HG02623 (cell line): ENCODE results near the gene FBRS.

Experiments
- ATAC-seq: cut with Tn5 transposase; IDR thresholded peaks from one replicate; pipeline ENCODE4 v1.9.1; 2021; ENCODE audit warnings: moderate library complexity; ENCODE audit not compliant: unreplicated experiment

FBRS gene

DNA sequence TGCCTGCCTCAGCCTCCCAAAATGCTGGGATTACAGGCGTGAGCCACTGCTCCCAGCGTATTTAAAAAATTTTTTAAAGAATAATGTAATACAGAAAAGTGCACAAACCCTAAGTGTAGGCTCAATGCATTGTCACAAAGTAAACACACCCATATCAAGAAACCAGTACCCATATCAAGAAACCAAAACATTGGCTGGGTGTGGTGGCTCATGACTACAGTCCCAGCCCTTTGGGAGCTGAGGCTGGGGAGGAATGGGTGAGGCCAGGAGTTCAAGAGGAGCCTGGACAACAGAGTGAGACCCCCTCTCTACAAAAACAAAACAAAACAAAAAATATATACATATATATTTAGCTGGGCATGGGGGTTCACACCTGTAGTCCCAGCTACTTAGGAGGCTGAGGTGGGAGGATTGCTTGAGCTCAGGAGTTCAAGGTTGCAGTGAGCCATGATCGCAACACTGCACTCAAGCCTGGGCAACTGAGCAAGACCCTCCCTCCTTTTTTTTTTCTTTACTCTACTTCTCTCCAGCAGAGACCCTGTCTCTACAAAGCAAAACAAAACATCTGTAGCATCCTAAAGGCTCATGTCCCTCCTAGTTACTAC, 16.8 kb upstream of the FBRS start:
- ATAC-seq: no peak

DNA sequence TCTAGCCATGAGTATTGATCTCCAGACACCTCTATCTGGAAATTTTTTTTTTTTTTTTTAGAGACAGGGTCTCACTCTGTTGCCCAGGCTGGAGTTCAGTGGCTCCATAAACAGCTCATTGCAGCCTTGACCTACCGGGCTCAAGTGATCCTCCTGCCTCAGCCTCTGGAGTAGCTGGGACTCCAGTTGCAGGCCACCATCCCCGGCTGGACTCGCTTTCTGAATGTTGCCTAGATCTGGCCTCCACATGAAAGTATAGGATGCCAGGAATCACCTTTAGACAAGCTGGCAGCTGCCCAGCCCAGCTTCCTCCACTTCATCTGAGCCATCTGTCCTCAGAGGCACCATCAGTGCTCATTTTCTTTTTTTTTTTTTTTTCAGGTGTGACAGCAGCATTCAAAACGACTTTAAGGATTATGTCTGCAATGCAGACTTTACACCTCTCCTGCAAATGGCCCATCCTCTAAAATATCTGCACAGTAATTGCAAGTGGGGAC, 13.8 kb upstream of the FBRS start:
- ATAC-seq: no peak

DNA sequence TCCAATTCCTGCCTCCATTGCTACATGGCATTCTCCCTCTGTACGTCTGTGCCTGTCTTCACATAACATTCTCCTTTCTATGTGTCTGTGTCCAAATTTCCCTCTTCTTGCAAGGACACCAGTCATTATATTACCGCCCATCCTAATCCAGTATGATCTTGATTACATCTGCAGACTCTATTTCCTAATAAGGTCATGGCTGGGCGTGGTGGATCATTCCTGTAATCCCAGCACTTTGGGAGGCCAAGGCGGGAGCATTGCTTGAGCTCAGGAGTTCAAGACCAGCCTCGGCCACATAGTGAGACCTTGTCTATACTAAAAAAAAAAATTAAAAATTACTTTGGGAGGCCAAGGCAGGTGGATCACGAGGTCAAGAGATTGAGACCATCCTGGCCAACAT, 12.5 kb upstream of the FBRS start:
- ATAC-seq: no peak

DNA sequence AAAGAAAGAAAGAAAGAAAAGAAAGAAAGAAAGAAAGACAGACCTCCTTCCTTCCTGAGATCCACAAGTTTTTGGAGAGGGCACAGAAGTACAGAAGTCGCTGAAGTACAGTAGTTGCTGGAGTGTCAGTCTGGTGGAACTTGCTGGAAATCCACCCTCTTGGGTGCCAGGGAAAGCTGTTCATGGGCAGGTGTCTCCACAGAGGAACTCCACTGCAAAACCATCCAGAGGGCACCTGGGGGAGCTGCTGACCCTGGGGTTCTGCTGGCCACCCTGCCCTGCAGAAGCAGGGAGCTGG, 11.0 kb upstream of the FBRS start:
- ATAC-seq: no peak

DNA sequence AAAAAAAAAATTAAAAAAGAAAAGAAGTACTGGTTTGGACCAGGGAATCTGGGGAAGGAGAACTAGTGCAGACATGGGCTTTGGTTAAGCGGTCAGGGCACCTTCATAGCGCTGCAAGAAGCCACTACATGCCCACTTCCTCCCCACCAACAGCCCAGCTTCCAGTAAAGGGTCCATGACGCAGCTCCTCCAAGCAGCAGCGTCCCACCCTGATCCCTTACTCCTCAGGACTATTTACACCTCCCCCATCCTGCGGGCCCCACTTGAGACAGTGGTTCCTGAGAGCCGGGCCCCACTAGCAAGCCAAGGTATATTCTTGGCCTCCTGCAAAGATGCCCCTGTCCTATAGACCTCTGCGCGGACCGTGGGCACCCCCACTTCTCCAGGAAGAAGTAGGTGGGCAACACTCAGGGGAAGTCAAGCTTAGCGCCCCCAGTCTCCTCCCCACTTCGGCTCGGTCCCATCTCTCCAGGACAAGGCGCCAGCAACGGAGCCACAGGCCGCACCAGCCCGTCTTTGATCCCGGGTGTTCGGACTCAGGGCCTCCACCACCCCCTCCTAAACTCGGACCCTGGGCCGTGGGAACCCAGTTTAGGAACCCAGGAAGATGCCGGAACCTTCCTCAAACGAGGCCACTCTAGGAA, 8.4 kb upstream of the FBRS start:
- ATAC-seq: no peak

DNA sequence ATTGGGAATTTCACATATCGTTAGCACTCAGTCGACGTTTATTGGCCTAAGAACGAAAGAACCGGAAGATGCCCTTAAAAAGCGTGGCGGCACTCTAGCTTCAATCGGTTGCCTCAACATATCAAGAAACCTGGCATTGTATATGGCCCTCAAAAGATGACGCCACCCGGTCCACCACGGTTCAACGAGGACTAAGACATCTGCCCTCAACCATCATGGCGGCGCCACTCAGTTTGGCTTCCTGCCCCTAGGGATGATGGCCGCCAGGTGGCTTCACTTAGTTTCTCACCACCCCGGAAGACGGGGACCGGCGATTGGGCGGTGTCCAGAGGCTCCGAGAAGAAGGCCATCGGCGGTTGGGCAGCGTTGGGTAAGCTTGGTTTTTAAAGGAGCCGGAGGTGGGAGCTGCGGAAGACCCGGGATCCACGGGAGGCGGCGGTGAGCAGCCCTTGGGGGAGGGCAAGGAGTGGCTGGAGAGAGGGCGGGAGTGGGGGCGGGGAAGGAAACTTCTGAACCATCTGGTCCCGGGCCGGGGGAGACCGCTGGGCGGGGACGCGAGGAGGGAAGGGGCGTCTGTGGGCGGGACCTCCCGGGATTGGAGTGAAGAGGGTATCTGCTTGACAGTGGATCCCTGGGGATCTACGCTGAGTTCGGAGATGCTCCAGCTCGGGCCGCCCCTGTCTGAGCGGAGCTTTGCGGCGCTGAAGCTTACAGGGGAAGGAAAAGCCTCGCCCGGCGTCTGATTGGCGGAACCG, 7.7 kb upstream of the FBRS start, which contains the start of gene PRR14:
PRR14 (plus strand) TSS at position 592 of the 755 bp plus-strand sequence. CDS start 686 bp downstream, outside the sequence.
- ATAC-seq: peak; percentile 68

DNA sequence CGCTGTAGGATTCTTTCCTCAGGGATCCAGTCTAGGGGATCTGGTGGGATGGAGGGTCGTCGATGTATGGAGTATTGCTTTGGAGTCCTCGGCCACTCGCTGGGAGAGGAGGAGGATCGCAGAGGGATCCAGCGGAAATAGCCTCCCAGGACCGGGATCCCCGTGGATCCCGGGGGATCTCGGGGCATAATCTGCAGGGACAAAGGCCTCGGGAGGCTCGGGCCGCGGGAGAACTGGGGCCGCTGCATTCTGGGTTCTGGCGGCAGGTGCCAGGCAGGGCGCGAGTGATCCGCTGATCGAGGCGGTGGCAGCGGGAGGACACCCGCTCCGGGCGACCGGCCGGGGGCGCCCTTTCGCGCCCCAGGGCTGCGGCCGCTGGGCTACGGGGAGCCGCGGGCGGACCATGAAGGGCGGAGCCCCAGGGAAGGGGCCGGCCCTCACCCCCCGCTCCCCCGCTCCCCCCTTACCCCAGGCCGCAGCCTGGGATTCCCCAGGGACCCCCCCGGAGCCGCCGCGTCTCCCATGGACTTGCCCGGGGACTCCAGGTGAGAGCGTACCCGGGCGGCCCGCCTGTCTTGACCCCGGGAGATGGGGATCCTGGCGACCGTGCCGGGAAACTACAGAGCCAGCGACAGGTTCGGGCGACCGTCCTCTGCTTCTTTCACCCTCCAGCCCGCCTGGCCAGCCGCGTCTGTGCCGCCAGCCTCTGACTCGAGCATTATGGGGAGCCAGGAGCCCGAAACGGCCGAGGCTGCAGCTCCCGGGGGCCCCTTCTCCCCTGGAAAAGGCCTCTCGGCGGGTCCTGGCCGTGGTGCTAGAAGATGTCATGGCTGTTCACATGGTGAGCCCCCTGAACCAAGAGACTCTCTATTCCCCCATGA, 6.9 kb upstream of the FBRS start:
- peak; percentile 38 for ATAC-seq

DNA sequence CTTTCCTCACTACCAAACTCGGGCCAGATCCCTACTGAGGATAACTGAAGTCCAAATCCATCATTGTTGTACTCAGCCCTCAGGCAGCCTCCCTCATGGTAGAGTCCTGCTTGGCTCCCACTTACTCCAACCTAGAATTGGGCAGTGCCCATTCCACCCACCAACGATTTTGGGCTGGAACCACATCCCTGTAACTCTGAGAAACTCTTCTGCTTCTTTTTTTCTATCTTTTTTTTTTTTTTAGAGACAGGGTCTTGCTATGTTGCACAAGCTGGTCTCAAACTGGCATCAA, 6.3 kb upstream of the FBRS start:
- ATAC-seq: no peak

DNA sequence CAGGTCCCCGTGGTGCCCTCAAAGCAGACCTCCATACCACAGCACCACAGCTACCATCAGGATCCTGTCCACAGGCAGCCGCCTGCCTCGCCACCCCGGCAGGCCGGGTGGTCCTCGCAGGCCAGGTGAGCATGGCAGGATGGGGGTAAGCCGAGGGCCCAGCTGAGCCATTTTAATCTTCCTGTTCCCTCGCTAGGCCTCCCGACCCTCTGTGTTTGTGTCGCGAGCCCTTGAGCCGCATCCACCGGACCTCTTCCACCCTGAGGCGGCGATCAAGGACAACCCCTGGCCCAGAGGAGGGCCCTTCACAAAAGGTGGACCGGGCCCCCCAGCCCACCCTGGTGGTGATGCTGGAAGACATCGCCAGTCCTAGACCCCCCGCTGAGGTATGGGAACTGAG, 5.5 kb upstream of the FBRS start:
- ATAC-seq: no peak

DNA sequence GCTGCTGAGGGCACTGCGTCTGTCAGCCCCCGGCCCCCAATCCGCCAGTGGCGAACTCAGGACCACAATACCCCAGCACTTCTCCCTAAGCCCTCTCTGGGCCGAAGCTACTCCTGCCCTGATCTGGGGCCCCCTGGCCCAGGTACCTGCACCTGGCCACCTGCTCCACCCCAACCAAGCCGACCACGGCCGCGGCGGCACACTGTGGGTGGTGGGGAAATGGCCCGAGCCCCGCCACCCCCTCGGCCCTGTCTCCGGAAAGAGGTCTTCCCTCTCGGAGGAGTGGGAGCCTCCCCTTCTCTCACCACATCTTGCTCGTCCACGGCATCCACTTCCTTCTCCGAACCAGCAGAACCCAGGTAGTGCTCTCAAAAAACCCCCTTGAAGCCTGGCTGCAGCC, 3.4 kb upstream of the FBRS start:
- ATAC-seq: no peak

DNA sequence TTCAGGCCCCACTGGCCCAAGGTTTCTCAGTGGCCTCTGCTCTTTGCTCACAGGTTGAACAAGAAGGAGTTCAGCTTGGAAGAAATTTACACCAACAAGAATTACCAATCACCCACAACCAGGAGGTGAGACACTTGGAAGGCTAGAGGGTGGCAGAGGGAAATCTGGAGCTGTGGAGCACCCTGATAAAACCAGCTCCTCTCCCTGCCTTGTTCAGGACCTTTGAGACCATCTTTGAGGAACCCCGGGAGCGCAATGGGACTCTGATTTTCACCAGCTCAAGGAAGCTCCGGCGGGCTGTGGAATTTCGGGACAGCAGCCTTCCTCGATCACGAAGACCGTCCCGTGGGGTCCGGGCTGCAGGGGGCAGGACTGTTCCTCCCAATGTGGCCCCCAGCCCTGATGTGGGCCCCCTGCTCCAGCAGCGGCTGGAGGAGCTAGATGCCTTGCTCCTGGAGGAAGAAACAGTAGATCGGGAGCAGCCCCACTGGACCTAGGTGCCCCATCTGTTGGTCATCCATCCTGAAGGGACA, 2.4 kb upstream of the FBRS start:
- no peak for ATAC-seq

DNA sequence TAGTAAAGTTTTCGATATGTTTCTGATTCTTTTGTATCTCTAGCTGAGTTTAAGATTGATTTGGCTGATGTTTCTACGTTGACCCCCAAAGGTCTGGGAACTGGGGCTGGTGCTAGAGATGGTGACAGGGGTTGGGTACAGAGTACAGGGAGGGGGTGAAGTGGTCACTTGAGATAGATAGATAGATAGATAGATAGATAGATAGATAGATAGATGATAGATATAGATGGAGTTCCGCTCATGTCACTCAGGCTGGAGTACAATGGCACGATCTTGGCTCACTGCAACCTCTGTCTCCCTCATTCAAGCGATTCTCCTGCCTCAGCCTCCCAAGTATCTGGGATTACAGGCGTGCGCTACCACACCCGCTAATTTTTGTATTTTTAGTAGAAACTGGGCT, 1.8 kb upstream of the FBRS start:
- ATAC-seq: no peak

DNA sequence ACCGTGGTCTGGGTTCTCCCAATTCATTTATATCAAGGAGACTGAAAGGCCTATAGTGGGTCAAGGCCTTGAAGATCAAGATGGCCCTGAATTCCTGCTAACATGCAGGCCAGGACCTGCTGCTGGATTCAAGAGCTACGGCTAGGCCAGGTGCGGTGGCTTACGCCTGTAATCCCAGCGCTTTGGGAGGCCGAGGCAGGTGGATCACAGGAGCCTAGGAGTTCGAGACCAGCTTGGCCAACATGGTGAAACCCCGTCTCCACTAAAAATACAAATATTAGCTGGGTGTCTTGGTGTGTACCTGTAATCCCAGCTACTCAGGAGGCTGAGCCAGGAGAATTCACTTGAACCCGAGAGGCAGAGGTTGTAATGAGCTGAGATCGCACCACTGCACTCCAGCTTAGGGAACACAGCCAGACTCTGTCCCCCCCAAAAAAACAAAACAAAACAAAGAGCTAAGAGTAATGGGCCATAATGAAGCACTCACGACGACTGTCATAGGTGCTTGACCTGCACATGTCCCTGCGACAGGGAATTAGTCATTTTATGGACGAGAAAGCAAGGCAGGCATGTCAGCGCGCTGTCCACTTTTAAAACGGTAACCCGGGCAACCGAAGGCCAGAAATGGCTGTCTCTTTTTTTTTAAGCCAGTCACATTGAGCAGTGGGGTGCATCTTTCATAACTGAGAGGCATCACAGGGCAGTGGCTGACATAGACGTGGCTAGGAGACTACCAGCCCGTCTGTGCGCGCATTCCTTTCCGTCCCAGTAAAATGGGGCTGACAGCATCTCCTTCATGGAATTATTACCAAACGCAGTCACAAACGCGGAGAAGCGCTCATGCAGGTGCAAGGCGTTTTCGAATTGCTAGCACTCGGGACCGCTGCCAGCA, 1.0 kb upstream of the FBRS start:
- ATAC-seq: no peak

DNA sequence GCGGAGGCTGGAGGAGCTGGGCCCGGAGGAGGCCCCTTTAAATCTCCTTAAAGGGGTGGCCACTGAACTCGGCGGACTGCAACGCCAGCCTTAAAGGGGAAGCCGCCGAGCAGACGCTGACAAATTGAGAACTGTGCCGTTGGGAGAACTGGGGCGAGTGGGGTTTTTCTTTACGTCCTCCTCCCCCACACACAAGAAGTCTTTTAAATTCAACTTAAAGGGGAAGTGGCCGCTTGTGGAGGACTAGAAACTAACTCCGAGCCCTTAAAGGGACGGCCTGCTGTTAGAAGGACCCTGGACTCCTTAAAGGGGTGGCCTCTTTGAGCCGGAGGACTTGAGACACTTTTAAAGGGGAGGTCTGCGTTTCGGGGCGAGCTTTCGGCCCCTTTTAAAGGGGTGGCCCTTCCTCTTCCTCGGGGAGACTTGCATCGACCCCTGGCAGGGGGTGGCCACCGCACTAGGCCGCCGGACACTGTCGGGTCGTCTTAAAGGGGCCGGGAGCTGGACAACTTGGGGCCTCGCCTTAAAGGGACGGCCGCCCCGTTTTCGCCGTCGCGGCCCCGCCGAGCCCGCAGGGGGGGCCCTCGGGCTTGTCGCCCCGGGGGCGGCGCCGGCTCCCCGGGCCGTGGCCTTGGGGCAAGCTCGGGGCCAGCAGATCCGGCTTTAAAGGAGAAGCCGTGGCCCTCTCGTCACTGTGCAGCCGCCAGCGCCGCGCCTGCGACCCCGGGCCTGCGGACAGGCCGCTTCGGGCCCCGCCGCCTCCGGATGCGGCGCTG, 688 bp downstream of the FBRS start:
- ATAC-seq: peak; percentile 20

DNA sequence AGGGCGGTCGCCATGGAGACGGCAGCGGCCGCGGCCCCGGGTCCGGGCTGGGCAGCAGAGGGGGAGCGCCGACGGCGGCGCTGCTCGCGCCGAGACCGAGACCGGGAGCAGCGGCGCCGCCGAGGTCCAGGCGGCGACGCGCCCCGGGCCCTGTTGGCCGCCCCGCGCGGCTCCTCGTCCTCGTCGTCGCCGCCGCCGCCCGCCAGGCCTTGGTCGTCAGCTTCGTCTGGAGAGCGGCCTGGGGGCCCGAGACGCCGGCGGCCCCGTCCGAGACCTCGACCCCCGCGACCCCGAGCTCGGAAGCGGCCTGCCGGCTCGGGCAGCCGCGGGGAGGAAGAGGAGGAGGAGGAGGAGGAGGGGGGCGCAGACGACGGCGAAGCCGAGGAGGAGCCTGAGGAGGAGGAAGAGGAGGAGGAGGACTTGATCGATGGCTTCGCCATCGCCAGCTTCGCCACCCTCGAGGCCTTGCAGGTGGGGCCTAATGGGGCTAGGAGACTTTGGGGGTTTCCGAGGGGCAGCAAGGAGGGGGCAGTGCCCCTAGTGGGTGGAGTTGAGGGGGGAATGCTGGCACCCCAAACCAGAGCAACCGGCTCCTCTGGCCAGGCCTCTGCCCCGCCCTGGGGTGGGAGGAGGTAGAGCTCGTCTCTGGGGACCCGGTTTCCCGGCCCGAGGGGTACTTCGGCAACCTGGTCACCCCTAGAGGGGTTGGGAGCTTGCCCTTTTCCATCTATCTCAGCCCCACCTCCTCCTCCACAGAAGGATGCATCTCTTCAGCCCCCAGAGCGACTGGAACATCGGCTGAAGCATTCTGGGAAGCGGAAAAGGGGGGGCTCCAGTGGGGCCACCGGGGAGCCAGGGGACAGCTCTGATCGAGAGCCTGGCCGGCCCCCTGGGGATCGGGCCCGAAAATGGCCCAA, 1.5 kb downstream of the FBRS start:
- ATAC-seq: no peak

DNA sequence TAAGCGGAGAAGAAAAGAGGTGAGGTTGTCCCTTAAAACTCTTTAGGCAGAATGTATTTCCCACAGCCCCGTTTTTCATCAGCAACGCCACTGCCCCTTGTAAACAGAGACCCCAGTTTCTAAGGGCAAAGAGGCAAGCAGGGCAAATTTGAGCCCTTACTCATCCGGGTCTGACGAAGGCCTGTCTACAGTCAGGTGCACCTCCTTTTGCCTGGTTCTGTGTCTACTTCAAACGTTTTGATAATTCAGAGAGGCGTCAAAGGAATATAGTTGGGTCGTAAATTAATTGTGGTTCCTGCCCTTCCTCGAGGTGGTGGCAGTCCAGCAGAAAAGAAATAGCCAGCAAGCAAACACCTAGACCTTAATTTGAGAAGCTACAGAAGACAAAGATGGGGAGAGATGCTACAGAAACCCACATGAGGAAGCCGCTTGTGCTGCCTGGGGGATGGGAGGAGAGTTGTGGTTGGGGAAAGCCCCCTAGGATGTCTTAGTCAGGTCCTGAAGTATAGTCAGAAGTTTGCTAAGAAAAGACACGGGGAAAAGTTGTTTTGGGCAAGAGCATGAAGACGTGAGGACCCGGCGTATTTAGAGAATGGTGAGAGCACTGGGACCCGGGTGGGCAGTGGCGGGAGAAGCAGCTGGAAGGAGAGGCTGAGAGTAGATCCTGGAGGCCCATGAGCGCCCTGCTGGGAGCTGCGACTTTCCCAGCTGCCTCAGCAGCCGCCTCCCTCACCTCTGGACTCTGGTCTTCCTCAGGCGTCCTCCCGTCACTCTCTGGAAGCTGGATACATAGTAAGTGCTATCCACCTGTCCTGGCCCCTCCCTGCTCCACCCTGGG, 2.4 kb downstream of the FBRS start:
- no peak for ATAC-seq

DNA sequence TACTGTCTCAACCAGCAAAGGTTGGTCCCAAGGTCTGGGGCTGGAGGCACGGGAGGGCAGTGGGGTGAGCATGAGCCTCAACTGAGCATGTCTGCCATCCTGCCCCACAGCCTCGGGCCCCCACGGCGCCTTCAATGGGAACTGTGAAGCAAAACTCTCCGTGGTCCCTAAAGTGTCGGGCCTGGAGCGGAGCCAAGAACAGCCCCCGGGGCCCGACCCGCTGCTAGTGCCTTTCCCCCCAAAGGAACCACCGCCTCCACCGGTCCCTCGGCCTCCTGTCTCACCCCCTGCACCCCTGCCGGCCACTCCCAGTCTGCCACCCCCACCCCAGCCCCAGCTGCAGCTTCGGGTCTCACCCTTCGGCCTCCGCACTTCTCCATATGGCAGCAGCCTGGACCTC, 4.2 kb downstream of the FBRS start:
- ATAC-seq: no peak

DNA sequence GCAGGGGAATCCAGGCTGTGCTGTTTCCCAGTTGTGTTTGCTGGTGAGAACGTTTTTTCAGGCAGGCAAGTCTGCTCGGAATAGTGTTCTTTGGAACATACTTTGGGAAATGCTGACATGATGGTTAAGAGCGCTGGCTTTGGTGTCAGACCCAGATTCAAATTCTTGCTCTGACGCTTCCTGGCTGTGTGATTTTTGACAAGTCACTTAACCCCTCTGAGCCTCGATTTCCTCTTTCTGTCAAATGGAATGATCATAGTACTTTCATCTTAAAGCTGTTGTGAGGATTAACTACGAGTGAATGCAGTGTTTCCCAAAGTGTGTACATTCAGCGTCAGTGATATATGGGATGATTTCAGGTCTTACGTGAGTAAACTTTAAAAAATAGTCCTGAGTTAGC, 4.8 kb downstream of the FBRS start:
- no peak for ATAC-seq
